Erythroblast (primary cell): ENCODE data around the gene CIDEB.
A peak's percentile ranks its signal among the peaks of the same experiment; 100 is the strongest.

Experiments used
- DNase-seq, 2 experiments: peaks; one replicate each; lab custom pipeline; 2025; lab: John Stamatoyannopoulos, UW
- GATA1 ChIP-seq: IDR thresholded peaks from 2 replicates; pipeline ENCODE4 v1.6.1; 2011; ENCODE audit warnings: low read depth, mild to moderate bottlenecking, control low read depth, low read length, moderate library complexity
- POLR2A ChIP-seq: IDR thresholded peaks from 2 replicates; pipeline ENCODE4 v1.6.1; 2011; ENCODE audit warnings: mild to moderate bottlenecking, low read length

The CIDEB gene

DNA sequence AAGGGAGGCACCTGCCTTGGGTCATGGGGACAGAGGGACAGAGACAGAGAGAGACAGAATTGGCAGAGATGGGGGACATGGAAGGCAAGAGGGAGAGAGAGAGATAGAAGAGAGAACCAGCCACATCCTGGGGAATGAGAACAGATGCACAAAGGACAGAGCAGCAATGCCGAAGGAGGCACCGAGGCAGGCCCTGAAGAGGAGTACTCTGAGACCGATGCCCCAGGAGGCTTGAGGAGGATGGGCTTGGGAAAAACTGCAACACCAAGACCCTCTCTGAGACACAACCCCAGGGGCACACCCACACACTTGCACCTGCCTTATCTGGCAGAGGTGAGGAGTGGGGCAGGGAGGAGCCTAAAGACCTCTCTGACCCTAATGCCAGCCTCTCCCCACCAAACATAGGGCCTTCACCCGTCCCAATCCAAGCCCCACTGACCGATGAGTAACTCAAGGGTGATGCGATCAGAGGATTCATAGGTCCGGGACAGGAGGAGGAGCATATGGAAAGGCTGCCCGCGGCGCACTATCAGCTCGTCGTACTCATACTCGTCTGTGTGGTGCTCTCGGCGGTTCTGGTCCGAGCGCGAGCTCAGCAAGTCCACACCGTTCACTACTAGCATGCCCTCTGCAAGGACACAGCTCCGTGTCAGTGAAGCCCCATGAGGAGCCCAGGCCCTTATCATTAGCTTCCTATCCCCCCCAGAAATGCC is 46.4 kb downstream of the CIDEB start:
- no peak for DNase-seq
- no peak for TF ChIP-seq GATA1
- TF ChIP-seq POLR2A, result no peak

DNA sequence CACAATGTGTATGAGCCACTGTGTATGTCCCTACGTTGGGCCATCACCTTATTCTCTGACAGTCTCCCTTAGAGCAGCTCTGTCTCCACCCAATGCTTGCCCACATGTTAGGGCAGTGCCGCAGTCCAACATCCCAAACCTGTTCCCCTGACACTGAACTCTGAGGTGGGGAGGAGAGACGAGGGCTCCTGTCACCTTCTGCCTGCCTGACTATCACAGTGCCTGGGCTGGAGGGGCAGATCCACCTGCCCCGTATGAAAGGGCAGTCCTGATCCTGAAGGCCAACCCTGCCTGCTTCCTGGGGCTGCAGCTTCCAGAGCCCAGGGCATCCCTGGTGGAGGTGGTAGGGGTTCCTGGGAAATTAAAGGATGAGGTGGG is 47.0 kb downstream of the CIDEB start:
- no peak for DNase-seq
- TF ChIP-seq POLR2A, result no peak
- no peak for TF ChIP-seq GATA1

DNA sequence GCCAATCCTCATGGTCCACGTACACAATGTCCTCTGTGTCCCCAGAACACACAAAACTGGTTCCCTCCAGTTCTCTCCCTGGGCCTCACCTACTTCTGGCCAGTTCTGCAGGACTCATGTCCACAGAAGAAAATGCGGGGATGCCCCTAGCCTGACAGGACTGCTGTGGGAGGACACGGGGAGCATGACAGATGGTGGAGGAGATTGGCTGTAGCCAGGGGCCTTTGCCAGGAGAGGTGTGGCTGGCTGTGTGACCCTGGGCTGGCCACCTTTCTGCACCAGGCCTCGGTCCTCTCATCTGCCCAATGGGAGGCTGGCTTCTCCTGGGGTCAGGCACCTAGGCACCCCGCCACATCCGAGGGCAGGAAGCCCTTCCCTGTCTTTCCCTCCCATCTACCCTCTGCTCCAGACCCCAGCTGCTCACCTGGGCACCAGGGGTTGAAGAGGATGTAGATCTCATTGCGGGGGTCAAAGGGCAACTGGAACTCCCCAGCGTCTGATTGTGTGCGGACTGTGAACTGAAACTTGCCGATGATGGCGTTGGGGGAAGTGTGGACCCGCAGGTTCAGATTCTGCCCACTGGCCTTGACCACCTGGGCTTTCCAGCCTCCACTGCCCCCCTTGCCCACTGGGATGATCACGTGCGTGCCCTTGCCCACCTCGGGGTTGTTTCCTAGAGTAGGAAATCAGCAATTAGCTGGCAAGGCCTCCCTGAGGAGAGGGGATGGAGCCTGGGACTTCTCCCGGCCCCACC is 47.6 kb downstream of the CIDEB start:
- DNase-seq, result peak; percentile 41 to 54

DNA sequence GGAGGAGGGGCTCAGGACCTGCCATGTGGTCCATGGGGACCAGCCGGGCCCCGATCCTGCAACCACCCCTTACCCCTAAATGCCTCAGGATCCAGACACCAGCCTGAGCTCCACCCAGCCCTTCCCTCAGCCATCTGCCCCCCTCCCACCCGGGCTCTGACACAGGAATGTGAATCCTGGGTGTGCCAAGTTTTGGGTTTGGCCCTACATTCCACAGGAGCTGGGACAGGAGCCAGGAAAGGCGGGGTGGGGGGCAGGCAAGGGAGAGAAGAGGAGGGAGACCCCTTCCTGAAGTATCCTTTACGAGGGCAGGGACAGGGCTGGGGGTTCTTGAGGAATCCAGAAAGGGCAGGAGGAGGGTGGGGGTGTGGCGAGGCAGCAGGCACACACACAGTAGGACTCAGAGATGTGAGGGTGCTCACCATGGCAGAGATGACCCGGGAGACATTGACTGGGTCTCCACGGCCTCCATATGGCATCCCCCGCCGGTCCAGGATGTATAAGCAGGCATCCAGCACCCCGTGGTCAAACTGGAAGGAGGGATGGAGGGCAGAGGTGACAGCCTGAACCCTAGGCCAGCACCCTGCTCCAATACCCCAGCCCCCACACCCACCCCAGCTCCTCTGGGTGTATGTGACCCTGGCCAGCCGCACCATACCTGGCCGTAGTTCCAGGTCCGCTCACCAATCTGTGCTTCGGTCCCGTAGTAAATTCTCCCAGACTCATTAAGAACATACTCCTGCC is 48.3 kb downstream of the CIDEB start:
- no peak for DNase-seq
- TF ChIP-seq POLR2A (no peak), GATA1 (no peak)

More for the DNA sequence above, 47.6 kb downstream of the CIDEB start:
- TF ChIP-seq GATA1 (no peak), POLR2A (no peak)

DNA sequence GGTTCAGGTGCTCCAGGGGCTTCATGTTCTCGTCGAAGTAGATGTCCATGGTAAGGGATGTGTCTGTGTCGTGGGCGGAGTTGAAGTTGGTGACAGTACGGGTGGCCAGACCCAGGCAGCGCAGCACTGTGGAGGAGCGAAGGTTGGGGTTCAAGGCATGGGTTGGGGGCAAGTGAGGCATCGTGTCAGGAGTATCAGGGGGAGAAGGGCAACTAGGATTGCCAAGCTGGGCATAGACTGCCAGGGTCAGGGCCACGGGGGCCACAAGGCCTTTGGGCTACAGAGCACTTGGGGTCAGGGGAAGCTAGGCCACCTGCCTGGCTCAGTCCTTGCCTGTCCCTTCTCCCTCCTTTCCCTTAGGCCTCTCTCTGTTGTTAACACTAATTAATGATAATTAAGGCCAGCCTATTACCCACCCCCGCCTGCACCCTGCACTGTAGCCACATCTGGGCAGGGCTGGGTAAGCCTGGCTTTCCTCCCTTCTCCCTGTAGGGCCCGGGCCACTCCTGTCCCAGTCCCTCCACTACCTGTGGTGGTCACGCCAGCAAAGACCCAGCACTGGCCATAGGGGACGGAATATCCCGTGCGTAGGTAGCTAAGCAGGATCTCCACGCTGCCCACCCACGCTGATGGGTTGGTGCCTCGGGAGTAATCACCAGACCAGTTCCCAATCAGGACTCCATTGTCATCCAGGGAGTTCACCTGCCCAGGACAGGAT is 49.1 kb downstream of the CIDEB start:
- TF ChIP-seq POLR2A (no peak), GATA1 (no peak)
- DNase-seq, result no peak

DNA sequence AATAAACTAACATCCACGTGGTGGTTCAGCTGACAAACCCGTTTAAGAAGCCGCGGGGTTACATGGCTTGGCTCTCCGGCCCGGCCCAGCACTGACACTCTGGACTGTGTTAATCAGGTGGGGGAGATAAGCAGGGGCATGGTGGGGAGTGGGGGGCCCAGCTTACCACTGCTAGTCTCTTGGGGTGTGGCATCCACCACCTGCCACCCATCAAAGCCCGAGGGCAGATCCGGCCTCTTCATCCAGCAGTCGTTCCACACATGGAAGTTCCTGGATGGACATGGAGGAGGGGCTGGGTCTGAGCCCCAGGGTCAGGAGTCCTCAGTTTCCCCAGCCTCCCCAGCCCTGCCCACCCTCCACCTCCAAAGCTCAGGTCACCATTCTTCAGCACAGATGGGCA is 49.7 kb downstream of the CIDEB start:
- DNase-seq, result no peak

DNA sequence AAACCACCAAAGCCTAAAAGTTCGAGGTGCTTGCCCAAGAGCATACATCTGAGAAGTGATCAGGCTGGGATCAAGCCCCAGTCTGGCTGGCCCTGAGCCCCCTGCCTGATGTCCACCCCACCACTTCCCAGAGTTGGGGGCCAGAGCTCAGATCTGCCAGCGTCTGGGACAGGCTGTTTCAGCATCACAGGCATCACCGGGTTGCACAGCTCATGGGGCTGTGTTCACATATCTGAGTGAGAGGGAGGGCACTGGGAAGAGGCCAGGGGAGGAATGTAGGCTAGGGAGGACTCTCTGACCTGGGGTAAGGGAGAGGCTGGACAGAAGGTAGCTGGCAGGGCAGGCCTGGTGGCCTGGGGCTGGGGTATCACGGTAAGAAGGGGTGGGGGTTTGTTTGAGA is 50.8 kb downstream of the CIDEB start:
- no peak for TF ChIP-seq GATA1
- no peak for TF ChIP-seq POLR2A
- peak in 1 of 2 experiments; percentile 53 for DNase-seq

More for the DNA sequence above, 49.7 kb downstream of the CIDEB start:
- TF ChIP-seq POLR2A, result no peak
- TF ChIP-seq GATA1, result no peak

DNA sequence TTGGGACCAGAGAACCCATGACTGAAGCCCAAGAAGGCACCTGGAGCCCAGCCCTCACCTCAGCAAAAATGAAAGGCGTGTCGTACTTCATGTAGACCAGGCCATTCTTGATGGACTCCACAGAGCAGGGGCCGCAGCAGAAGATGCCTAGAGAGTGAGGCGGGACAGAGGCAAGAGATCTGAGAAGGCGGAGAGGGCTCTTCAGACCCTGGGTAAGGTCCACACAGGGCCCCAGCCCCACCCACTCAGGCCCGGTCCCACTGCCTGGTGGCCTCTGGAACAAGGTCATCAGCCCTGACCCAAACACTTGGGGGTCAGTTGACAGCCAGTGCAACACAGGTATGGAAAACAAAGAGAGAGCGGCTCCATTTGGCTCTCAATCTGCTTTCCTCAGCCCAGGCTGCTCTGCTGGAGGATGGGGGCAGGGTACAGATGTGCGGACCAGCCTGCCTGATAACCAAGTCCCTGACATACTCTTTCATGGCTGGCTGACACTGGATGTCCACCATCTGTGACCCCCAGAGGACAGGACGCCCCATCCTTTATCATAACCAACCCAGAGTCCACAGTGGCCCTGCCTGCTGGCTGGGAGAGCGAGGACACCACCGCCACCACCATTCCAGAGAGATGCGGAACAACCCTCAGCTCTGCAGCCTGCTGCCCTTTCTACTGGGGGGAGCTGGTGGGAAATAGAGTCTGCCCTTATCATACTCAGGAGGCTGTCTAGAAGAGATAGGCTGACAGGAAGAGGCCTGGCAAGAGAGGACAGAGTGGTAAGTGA is 51.7 kb downstream of the CIDEB start:
- TF ChIP-seq GATA1 (peak; percentile 77), POLR2A (no peak)
- DNase-seq, result peak; percentile 89 to 95

DNA sequence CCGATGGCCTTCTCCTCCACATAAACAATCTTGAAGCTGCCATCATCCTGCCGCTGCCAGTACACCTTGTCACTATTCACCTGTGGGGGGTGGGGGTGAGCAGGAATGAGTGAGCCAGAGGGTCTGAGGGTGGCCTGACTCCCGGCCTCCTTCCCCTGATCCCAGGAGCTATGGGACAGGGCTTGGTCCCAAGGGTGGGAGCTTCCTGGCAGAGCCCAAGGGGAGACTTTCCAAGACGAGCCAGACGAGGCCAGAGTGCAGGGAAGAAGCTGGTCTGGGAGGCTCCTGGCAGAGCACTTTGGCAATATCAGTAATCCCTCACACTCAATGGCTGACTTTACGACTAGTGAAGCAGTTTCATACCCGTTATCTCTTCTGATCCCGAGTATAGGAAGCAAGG is 52.3 kb downstream of the CIDEB start:
- DNase-seq, result no peak
- no peak for TF ChIP-seq POLR2A
- TF ChIP-seq GATA1, result no peak
